Measurements from ENCODE around the gene C1QTNF9. TPM values are rescaled to one million over a fixed set of nuclear protein-coding genes. Genes with fewer than 3 reads are reported as not detected.

C1QTNF9 gene
- total and polyA plus RNA-seq, 2 donors (not counting 3 experiments of a cell fraction or from before 2014, with no cell fraction given), result not detected

DNA sequence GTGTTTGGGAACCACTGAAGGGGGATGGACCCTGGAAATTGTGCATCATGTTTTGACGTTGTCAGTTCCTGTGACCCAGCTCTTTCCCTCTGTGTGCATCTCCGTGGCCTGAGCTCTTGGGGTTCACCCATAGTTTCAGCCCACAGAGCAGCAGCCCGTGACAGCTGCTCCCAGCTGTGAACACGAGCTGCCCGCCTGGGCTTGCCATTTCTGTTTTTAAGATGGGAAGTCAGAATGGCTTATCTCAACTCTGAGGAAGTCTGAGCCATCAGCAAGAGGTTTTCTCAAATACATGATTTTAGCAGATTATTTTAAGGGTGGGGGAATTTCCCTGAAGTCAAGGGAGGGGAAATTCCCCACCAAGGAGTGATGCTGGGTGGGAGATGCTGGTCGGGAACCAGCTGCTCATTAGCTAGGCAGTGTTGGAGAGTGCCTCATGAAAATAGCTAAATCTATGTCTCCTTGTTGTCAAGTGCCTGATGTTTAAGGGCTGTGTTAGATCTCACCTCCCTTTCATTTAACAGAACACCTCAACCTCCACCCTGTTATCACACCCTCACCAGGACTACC, 34.8 kb upstream of the C1QTNF9 start:
- Histone ChIP-seq H3K4me3 (replicated peaks in 1 of 3; ENCODE audit: insufficient read depth in 1 of 3, low read depth in 1 of 3, low read length in 3 of 3) (no peak overlapping the region), H3K9me3 (replicated peaks; ENCODE audit: control insufficient read depth, insufficient read depth, low read length) (no peaks in the 10 kb centered on the region), H3K4me1 (ENCODE audit: control insufficient read depth, extremely low read depth, insufficient read depth, low read length) (peaks cover 22% of the 10 kb centered on the region), H3K9ac (replicated peaks; ENCODE audit: extremely low read depth, insufficient read depth, low read length) (no peak overlapping the region), H3K27me3 (ENCODE audit: control insufficient read depth in 2 of 2, insufficient read depth in 2 of 2, low read length in 2 of 2) (no peaks in the 10 kb centered on the region), H3K9me1 (replicated peaks; ENCODE audit: control insufficient read depth, extremely low read depth, insufficient read depth, low read length) (no peaks in the 10 kb centered on the region), H3K79me2 (ENCODE audit: control insufficient read depth, insufficient read depth, low read length) (no peaks in the 10 kb centered on the region), H3K4me2 (ENCODE audit: insufficient read depth, low read length) (no peak overlapping the region), H2AFZ (ENCODE audit: low read depth, low read length) (no peak overlapping the region), H4K20me1 (replicated peaks; ENCODE audit: control insufficient read depth, extremely low read depth, insufficient read depth, low read length) (no peaks in the 10 kb centered on the region), H3K36me3 (ENCODE audit: control insufficient read depth in 2 of 2, extremely low read depth in 1 of 2, insufficient read depth in 2 of 2, low read length in 2 of 2) (no peaks in the 10 kb centered on the region), H3K27ac (ENCODE audit: insufficient read depth, low read depth, low read length) (no peak overlapping the region)
- FAIRE-seq (no peak), DNase-seq (ENCODE audit: low read depth, low spot score) (no peak)
- ChIA-PET CTCF (interaction anchor here (0.8 kb wide), 1 partner anchor 10 kb away, joined by 3 read pairs; no protein-coding TSS in a partner anchor), POLR2A (no interaction called here)
- intact Hi-C loops (cut with micrococcal nuclease) (no loop called here), dilution Hi-C loops (cut with MboI; ENCODE audit: extremely low pct_ligation_motif_present, low sequenced_read_pairs) (no loop called here)
- no TSS peak for BruUV-seq (replicated peaks)
- TF ChIP-seq POLR2AphosphoS5 (IDR thresholded peaks at IDR 0.05; ENCODE audit: insufficient read depth, low read depth, low read length) (no peak), GATA2 (IDR thresholded peaks at IDR 0.05; ENCODE audit: insufficient read depth, insufficient read length, low read depth, low read length) (no peak), EZH2 (IDR thresholded peaks at IDR 0.05; ENCODE audit: borderline replicate concordance, low read depth, low read length, severe bottlenecking) (no peak), POLR2A (IDR thresholded peaks at IDR 0.05; ENCODE audit: low read depth, low read length) (no peak), JUN (IDR thresholded peaks at IDR 0.05; ENCODE audit: borderline replicate concordance, insufficient read depth, insufficient read length, low read depth) (no peak), MYC (IDR thresholded peaks at IDR 0.05; ENCODE audit: low read depth, low read length) (no peak), FOS (IDR thresholded peaks at IDR 0.05; ENCODE audit: borderline replicate concordance, insufficient read depth, low read length) (no peak)
- TF ChIP-seq, protein P1, sequence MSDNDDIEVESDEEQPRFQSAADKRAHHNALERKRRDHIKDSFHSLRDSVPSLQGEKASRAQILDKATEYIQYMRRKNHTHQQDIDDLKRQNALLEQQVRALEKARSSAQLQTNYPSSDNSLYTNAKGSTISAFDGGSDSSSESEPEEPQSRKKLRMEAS (IDR thresholded peaks at IDR 0.05; ENCODE audit: insufficient read depth, insufficient read length), result no peak
- TF ChIP-seq, protein P2, sequence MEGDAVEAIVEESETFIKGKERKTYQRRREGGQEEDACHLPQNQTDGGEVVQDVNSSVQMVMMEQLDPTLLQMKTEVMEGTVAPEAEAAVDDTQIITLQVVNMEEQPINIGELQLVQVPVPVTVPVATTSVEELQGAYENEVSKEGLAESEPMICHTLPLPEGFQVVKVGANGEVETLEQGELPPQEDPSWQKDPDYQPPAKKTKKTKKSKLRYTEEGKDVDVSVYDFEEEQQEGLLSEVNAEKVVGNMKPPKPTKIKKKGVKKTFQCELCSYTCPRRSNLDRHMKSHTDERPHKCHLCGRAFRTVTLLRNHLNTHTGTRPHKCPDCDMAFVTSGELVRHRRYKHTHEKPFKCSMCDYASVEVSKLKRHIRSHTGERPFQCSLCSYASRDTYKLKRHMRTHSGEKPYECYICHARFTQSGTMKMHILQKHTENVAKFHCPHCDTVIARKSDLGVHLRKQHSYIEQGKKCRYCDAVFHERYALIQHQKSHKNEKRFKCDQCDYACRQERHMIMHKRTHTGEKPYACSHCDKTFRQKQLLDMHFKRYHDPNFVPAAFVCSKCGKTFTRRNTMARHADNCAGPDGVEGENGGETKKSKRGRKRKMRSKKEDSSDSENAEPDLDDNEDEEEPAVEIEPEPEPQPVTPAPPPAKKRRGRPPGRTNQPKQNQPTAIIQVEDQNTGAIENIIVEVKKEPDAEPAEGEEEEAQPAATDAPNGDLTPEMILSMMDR (IDR thresholded peaks at IDR 0.05; ENCODE audit: extremely low read depth in 1 of 2, insufficient read depth in 1 of 2, low read depth in 1 of 2, low read length in 2 of 2), result no peak
